GM18858 (cell line): ENCODE data around the gene ELL2.

Experiments used
- ATAC-seq: cut with Tn5 transposase; IDR thresholded peaks from one replicate; pipeline ENCODE4 v1.9.1; 2021; ENCODE audit not compliant: unreplicated experiment

The ELL2 gene

DNA sequence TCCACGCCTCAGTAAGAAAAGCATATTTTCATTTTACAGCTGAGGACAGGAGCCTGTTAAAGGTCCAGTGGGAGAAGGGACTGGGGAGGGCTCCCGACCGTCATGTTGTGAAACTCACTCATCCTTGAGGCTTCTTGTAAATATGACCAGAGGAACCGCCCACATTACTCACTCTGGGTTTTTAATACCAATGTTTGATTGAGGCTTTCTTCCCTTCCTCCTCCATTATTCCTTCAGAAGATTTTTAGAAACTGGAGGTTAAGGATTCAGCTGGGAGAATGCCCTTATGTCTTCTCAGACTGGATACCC, 77.7 kb downstream of the ELL2 start:
- peak; percentile 45 for ATAC-seq

DNA sequence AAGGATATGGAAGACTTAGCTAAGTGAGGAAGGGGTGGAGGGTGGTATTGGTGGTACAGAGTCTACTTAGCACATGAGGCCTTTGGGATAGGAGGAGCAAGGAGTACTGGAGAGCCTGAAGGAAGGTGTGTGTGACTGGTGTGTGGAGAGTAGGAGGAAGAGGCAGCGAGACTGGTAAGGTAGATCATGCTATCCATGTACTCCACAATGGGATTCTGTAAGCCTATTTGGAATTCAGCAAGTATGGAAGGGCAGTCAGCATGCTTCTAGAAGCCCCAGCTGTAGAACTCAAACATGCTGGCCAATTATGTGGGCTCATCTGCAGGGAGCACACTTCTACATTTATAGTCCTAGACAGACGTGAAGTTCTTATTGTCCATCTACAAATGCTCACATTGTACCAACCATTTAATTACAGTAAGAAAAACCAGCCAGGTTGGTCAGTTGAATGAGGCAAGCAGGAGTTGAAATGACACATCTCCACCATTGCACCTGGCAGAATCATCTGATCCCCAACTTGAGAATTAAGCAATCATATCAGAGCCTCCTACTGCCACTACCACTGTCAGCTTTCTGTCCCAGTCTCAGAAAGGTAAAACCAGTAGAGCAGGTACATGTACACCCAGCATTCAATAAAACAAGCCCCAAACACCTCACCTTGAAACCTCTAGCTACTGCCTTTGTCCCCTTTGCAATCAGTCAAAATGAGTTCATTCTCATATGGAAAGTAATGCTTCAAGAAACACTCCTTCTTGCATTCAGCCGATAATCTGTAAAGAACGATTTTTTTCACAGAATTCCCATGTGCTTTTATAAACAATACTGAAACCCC, 78.2 kb downstream of the ELL2 start:
- ATAC-seq, result peak; percentile 39

DNA sequence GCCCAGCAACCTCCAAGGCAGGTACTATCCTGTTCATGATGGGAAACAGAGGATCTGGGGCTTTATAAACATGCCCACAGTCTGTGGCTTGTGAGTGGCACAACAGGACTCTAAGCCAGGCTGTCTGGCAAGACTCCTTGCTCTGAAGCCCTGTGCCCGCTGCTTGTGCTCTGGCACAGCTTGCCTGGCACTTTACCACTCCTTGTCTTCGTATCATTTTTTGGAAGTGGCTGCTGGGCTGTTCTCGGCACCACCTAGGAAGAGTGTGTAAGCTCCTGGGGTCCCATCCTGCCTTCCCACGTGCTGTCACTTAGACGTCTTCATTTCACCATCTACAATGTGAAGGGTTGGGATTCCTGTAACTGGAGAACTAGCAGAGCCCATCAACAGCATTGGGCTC, 79.8 kb downstream of the ELL2 start:
- ATAC-seq, result no peak

DNA sequence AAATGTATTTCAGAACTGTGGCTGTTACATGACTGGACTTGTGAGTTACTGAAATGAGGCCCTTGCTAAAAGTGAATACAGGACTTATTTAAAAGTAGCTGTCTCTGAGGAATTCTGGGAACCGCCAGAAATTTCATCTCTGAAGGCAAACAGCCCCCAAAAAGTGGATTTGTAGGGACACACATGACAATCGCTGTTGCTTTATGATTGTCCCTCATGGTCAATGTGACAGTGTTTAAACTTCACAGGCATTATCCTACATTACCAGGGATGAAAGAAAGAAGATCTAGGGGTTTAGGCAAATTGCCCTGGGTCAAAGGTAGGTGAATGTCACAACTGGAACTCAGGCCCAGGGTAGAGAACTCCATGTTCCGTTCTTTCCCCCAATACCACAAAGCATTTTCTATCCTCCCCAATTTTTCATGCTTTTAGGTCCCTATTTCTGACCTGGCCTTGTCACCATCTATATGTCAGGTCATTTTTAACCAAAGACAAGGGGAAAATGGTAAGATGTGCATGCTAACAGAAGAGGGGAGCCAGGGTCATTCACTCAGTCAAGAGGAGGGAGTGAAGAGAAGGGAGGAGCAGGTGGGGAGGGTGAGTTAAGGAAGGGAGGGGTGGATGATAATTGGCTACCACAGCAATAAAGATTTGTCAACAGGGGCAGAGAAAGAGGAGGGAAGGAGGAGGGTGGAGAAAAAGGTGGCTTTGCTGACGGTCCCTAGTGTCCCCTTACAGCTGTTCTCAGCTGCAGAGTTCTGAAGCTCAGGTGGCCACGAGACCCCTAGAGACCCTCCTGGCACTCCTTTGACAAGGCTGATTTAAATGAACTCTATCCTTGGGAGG, 81.3 kb downstream of the ELL2 start:
- ATAC-seq, result no peak

DNA sequence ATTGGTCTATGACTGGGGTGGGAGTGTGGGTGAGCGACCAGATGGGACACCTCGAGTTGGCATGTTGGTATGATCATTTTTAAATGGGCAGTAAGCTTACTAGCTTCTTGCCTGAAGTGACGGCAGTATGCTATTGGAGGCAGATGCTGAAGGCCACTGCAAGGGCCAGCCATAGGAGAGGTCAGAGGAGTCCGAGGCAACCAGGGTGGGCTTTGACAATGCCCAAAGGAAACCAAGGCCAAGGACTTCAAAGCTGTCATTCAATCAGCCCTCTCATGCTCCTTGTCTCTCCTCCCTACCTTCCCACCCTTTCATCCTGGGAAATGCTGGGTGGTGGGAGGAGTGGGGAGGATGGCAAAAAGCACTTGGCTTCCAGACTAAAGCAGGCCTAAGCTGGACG, 82.0 kb downstream of the ELL2 start:
- no peak for ATAC-seq

DNA sequence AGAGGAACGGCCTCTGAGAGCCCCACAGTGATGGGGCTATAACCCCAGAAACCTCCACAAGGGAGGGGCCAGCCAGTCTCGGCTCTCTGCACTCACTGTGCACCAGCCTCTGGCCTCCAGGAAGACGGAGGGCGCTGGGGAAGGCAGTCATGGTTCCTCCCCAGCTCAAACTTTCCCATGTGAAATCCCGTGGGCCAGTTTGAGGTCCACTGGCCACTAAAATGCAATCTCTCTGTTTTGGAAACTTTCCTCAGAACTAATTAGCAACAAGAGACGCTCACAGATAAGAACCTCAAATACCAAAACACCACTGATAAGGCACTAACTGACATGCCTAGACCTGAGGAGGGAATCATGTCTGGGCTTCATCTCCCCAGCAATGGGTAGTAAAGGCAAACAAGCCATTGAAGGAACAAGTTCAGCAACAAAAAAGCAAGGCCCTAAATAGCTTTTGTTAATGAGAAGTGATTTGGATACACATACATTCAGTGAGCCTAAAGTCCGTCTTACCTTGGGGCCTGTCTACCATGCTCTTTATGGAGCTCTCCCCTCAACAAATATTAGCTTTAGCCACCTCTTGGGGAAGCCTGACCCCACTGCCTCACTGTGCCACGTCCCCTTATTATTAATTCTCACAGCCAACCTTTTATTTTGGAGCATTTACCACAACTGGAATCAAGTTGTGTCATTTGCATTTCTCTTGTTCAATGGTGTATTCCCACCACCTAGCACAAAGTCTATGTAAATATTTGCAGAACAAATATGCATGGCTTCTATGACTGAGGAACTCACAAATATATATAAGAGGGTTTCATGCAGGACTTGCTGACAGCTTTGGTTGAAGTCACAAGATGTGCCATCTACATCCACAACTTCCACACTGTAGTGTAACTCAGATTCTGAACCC, 83.0 kb downstream of the ELL2 start:
- no peak for ATAC-seq

DNA sequence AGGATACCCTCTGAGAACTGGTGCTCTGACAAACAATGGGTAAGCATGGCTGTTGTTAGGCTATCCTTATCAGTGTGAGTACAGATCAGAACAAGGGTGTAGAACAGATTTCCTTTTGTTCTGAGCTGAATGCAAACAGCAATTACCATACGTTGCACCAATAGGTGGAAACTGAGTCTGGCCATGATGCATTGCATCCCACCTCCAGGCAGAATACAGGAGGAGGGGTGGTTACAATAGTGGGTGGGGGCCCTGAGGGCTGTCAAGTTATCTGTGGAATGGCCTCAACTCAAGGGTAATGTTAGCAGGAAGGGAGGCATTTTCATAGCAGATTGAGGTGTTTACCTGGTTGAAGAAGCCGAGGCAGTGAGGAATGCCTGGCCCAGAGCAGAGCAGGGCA, 84.9 kb downstream of the ELL2 start:
- no peak for ATAC-seq

DNA sequence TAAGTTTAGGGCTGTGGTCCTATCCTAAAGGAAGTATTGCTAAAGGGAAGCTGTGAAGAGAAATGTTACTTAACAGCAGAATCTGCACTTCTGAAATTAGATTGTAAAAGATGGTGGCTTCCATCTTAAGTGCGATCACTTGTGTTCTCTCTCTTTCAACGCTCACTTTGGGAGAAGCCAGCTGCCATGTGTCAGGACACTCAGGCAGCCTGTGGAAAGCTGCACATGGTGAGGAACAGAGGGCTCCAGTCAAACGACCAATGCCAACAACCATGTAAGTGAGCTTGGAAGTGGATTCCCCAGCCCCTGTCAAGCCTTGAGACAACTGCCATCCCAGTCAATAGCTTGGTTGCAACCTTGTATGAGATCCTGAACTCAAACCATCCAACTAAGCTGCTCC, 87.4 kb downstream of the ELL2 start:
- no peak for ATAC-seq

DNA sequence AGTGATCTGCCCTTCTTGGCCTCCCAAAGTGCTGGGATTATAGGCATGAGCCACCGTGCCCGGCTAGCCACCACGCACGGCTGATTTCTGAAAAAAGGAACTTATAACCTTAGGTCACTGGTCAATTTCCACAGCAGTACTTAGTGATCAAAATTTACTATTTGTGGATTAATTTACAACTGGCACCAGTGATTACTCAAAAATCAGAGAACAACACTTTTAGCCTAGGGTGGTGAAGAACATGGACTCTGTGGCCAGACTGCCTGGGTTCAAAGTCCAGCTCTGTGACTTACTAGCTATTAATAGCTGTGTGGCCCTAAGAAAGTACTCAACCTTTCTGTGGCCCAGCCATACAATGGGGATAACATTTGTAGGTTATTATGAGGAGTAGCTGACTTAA, 88.3 kb downstream of the ELL2 start:
- no peak for ATAC-seq

DNA sequence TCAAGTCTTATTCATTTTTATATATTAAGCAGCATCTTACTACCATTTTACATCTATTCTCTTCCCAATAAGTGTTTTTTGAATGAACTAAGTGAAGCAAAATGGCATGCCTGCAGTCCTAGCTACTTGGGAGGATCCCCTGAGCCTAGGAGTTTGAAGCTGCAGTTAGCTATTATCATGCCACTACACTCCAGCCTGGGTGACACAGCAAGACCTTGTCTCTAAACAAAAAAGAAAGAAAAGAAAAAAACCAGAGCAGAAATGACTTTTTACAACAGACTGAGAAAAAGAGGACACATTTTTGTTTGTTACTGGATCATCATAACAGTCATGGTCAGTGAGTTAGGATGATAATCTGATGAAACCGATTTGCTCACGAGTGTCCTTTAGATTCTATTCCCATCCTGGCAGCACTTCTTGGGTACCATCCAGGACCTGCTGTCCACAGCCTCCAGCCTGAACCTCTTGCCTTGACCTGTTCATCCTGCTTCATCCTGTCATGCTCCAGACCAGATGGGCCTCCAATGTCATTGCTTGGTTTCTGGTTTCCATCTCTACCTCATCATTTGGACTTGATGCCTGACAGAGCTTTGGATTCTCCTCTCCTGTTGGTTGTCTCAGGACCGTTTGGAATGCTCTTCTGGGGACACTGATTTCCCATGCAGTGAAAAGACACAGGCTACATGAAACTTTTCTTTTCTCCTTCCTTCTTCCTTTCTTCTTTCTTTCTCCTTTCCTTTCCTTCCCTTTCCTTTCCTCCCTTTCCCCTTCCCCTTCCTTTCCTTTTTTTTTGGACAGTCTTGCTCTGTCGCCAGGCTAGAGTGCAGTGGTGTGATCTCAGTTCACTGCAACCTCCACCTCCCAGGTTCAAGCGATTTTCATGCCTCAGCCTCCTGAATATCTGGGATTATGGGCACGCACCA, 89.0 kb downstream of the ELL2 start:
- ATAC-seq, result no peak

DNA sequence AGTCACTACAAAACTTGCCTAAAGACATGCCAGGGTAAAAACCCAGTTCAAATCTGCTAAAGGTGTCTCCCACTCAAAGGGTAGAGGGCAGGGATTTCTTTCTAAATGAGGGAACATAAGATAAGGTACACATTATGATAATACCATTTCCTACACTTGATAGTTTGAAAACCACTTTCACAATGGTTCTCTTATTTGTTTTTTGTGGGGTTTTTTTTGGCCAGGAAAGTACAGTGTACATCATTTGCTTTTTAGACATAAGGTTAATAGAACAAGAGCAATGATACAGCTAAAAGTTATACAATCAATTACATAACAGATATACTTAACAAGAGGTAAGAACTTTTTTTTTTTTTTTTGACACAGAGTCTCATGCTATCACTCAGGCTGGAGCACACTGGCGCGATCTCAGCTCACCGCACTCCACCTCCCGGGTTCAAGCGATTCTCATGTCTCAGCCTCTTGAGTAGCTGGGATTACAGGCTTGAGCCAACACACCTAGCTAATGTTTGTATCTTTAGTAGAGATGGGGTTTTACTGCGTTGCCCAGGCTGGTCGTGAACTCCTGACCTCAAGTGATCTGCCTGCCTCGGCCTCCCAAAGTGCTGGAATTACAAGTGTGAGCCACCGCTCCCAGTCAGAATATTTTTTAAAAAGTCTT, 90.4 kb downstream of the ELL2 start:
- no peak for ATAC-seq

DNA sequence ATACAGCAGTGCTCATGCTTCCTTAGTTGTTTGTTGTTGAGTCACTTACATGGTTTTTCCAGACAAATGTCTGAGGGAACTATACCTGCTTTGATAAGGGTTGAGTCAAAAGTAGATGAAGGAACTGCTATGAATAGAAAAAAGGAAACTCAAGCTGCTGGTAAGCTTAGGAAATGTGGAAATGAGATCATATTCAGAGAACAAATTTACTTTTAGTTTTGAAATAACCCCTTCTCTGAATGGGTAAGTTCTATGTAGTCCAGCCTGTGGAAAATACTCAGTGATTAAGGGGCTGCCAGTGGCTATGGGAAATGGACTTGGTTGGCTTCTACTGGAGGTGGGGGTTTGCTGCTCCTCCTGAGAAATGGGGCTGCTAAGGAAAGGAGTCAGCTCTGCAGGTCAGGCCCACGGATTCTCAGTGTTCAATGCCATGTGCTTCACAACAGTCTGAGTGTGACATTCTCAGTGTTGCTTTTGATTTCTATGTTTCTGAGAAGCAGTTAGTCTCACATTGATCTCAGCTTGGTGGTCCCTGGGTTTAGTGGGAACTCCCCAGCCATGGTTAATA, 91.5 kb downstream of the ELL2 start:
- peak; percentile 63 for ATAC-seq

DNA sequence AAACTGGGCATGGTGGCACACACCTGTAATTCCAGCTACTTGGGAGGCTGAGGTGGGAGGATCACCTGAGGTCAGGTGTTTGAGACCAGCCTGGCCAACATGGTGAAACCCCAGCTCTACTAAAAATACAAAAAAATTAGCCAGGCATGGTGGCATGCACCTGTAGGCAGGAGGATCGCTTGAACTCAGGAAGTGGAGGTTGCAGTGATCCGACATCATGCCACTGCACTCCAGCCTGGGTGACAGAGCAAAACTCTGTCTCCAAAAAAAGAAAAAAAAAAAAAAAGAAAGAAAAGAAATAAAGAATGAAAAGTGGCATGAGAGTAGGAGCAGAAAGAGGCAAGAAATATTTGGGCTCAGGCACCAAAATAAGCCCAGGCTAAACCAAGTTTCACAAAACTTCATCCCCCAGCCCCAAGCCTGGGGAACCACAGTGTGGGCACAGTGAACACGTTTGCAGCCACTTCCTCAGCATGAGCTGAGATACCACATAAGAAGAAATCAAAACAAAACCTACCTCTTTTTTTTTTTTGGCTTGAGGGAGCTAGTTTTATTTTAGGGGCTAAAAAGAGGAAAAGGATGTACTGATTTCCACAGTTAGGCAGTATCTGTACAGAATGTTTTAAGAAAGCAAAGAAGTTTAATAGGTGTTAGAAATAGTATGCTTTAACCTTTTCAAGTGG, 92.3 kb downstream of the ELL2 start:
- ATAC-seq, result peak; percentile 39

DNA sequence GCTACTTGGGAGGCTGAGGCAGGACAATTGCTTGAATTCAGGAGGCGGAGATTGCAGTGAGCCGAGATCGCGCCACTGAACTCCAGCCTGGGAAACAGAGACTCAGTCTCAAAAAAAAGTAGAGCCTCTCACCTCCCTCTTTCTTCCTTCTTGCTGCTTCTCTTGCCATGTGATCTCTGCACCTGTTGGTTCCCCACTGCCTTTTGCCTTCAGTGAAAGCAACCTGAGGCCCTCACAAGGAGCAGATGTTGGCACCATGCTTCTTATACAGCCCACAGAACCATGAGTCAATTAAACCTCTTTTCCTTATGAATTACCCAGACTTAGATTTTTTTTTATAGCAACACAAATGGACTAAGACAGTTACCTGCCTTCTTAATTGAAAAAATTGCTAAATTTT, 93.5 kb downstream of the ELL2 start:
- no peak for ATAC-seq

DNA sequence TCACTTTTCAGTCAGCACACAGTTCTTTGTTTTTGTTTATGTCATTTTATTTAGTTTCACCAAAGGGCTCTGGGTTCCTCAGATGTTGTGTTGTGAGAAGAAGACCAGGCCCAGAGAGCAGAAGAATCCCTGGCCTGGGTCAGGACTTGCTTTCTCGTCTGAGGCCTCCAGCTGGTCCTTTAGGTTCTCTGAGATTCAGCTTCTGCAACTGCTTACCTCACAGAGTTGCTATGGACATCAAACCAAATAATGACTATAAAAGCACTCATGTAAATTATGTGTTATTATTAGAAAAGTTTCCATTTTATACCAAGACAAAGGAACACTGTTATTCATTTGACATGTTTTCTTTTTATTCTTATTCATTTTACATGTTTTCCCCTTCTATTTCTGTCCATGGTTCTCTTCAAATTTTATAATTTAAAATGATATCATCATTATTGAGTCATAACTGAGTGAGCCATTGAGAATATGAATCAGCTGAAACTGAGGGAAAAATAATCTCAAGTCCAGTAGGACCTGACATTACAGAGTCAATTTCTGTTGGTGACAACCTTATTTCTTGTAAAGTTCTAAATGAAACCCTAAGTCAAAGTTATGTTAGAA, 95.1 kb downstream of the ELL2 start:
- no peak for ATAC-seq

DNA sequence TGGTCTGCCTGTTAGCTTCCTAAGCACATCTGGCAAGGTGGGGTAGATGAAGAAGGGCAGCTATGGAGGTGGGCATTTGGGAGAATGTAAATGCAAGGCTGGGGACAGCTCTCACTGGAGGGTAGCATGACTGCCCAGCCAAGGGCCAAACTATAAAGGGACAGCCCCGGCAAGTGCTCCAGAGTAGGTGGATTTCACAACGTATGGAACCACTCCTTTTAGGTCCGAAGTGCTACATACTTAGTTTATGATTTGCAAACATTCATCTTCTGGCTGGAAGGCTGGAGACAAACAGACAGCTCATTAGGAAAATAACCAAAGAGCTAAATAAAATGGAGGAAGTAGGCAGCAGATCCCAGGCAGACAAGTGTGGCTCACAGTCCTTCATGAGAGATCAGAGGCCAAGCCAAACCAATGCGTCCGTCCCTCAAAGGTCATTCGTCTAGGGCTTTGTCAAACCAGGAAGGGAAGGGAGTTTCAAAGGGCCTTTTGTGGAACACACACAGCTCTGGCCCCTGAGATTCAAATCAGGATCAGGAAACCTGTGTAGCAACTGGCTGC, 96.6 kb downstream of the ELL2 start:
- ATAC-seq, result no peak

DNA sequence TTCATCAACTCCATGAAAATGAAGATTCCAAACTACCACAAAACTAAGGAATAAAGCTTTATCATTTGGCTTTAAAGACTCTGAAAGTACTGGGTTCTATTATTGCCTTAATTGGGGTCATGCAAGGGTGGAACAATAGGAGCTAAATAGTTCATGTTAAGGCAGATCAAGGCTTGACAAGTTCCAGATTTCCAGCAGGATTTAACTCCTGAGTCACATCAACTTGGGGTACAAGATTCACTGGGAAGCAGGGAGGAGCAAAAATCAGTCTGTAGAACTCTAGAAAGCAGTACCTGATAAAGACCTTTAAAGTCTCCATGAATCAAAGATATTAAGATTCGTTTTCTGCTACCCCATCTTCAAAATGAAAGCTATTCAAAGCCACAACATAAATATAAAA, 97.2 kb downstream of the ELL2 start:
- ATAC-seq, result no peak

DNA sequence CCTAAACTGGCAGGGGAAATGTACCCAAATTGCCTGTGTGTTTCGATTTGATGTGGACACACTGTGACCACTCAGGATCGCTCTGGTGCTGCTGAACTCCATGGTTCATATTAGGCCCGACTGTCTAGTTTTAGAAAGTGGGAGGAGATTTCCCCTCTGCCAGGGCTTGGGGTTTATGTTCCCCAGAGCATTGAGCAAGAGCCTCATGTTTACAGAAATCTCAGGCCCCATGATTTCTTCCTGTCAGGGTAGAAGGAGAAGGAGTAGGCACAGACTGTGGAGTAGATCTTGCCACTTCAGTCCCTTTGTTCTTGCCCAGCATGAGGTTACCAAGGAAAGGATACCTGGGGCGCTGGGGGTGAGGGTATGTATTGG, 98.3 kb downstream of the ELL2 start:
- ATAC-seq, result no peak
